ENCODE results near the gene ICAM3.
A peak's percentile ranks its signal among the peaks of the same experiment; 100 is the strongest.
"Not testable (repeated sequence)": the region's sequence is repeated elsewhere in the genome, so short reads cannot be mapped to it uniquely, and the experiment has no call there.

Gene ICAM3

GRCh38 chr19:10346509-10346908 lies 7.1 kb upstream of the ICAM3 start:
- no peak for DNase-seq (ENCODE audit: low spot score)

- no peak for DNase-seq (ENCODE audit: low spot score)
These were observed 5.4 kb upstream of the ICAM3 start for GRCh38 chr19:10344780-10345179.

- DNase-seq (ENCODE audit: low spot score): no peak
These were observed 4.1 kb upstream of the ICAM3 start for GRCh38 chr19:10343495-10343894.

GRCh38 chr19:10339977-10340376 lies 553 bp upstream of the ICAM3 start:
- DNase-seq (ENCODE audit: low spot score): no peak

- DNase-seq (ENCODE audit: low spot score): no peak
These were observed 484 bp downstream of the ICAM3 start for GRCh38 chr19:10338940-10339339.

GRCh38 chr19:10336725-10337124 lies 2.7 kb downstream of the ICAM3 start:
- DNase-seq (ENCODE audit: low spot score): not testable (repeated sequence)

- DNase-seq (ENCODE audit: low spot score): no peak
These were observed 4.0 kb downstream of the ICAM3 start for GRCh38 chr19:10335352-10335985.

- DNase-seq (ENCODE audit: low spot score): peak; percentile 90
These were observed 4.7 kb downstream of the ICAM3 start for GRCh38 chr19:10334588-10335351.

GRCh38 chr19:10333758-10334587 lies 5.5 kb downstream of the ICAM3 start:
- DNase-seq (ENCODE audit: low spot score): peak; percentile 70

GRCh38 chr19:10332965-10333757 lies 6.3 kb downstream of the ICAM3 start, which contains the start of gene RAVER1:
RAVER1 (minus strand) TSS chr19:10333529; CDS start chr19:10333507, 22 bp downstream.
- peak; percentile 97 for DNase-seq (ENCODE audit: low spot score)

- DNase-seq (ENCODE audit: low spot score): no peak
These were observed 7.1 kb downstream of the ICAM3 start for GRCh38 chr19:10332158-10332964.

GRCh38 chr19:10329555-10329954 lies 9.9 kb downstream of the ICAM3 start:
- no peak for DNase-seq (ENCODE audit: low spot score)

- DNase-seq (ENCODE audit: low spot score): no peak
These were observed 10.6 kb downstream of the ICAM3 start for GRCh38 chr19:10328558-10329429.

- no peak for DNase-seq (ENCODE audit: low spot score)
These were observed 11.6 kb downstream of the ICAM3 start for GRCh38 chr19:10327793-10328192.

GRCh38 chr19:10325732-10326131 lies 13.7 kb downstream of the ICAM3 start:
- no peak for DNase-seq (ENCODE audit: low spot score)

GRCh38 chr19:10321874-10322835 lies 17.3 kb downstream of the ICAM3 start:
- no peak for DNase-seq (ENCODE audit: low spot score)

- DNase-seq (ENCODE audit: low spot score): no peak
These were observed 18.0 kb downstream of the ICAM3 start for GRCh38 chr19:10321417-10321797.

- no peak for DNase-seq (ENCODE audit: low spot score)
These were observed 18.6 kb downstream of the ICAM3 start for GRCh38 chr19:10320602-10321416.
